Naive thymus-derived CD4-positive, alpha-beta T cell (primary cell): ENCODE results near the gene MDM2. TPM values are rescaled to one million over a fixed set of nuclear protein-coding genes. Genes with fewer than 3 reads are reported as not detected.
"Not testable (repeated sequence)": the region's sequence is repeated elsewhere in the genome, so short reads cannot be mapped to it uniquely, and the experiment has no call there.

Experiments
- ATAC-seq: fragments of 150-1000 bp; cut with Tn5 transposase; 2 replicates; pipeline ENCODE4 v1.10.0; 2021; ENCODE audit warnings: mild to moderate bottlenecking, moderate library complexity
- CTCF ChIA-PET: fragments of 350-600 bp; sonication (Branson Sonifier 250); formaldehyde crosslinking; loops from one replicate; lab custom pipeline; 2021; ENCODE audit warnings: antibody characterized with exemption; lab: Charles Lee
- POLR2A ChIA-PET: fragments of 350-600 bp; sonication (Branson Sonifier 250); formaldehyde crosslinking; loops from one replicate; lab custom pipeline; 2021; ENCODE audit warnings: antibody characterized with exemption, inconsistent platforms; lab: Charles Lee
- DNase-seq, 9 donors: peaks; one replicate each; pipeline versions ENCODE4 v3.0.0 to v3.0.0-alpha.2; 2020 to 2022; ENCODE audit warnings: mixed read lengths in 1 of 9
- H3K27ac ChIP-seq: one replicate; pipeline ENCODE4 v1.7.0; 2013; ENCODE audit warnings: mild to moderate bottlenecking, low read depth, low read length, moderate library complexity
- H3K27me3 ChIP-seq, 2 donors: one replicate each; pipeline ENCODE4 v1.7.0; 2013; ENCODE audit warnings: low read length in 2 of 2, mild to moderate bottlenecking in 2 of 2, moderate library complexity in 2 of 2; ENCODE audit not compliant: control insufficient read depth in 2 of 2, insufficient read depth in 2 of 2
- H3K36me3 ChIP-seq, 3 experiments: 1 replicate in 2 of 3; 2 replicates in 1 of 3; pipeline ENCODE4 v1.7.0; 2013; ENCODE audit warnings: low read length in 3 of 3, mild to moderate bottlenecking in 3 of 3, moderate library complexity in 1 of 3; ENCODE audit not compliant: insufficient read depth in 3 of 3, control insufficient read depth in 2 of 3
- H3K4me1 ChIP-seq, 2 donors: one replicate each; pipeline ENCODE4 v1.7.0; 2013; ENCODE audit warnings: low read length in 2 of 2, mild to moderate bottlenecking in 2 of 2, moderate library complexity in 1 of 2; ENCODE audit not compliant: control insufficient read depth in 2 of 2, insufficient read depth in 2 of 2
- H3K4me3 ChIP-seq: 2 replicates; pipeline ENCODE4 v1.7.0; 2013; ENCODE audit warnings: mild to moderate bottlenecking, low read length
- H3K9me3 ChIP-seq, 3 experiments: 1 replicate in 2 of 3; 2 replicates in 1 of 3; pipeline ENCODE4 v1.7.0; 2013; ENCODE audit warnings: low read length in 3 of 3; ENCODE audit not compliant: control insufficient read depth in 2 of 3
- H3K27ac Mint-ChIP-seq, 9 donors: one replicate each; pipeline ENCODE4 v1.8.0; 2020 to 2022; ENCODE audit warnings: mixed read lengths in 9 of 9, mild to moderate bottlenecking in 8 of 9, moderate library complexity in 5 of 9, inconsistent platforms in 2 of 9
- H3K27me3 Mint-ChIP-seq, 5 donors: one replicate each; pipeline ENCODE4 v1.8.0; 2021 to 2022; ENCODE audit warnings: mixed read lengths in 5 of 5, mild to moderate bottlenecking in 1 of 5
- H3K36me3 Mint-ChIP-seq, 5 donors: one replicate each; pipeline ENCODE4 v1.8.0; 2020 to 2022; ENCODE audit warnings: mixed read lengths in 5 of 5, mild to moderate bottlenecking in 3 of 5, inconsistent platforms in 1 of 5
- H3K4me1 Mint-ChIP-seq, 7 donors: one replicate each; pipeline ENCODE4 v1.8.0; 2020 to 2022; ENCODE audit warnings: mixed read lengths in 7 of 7, mild to moderate bottlenecking in 3 of 7, inconsistent platforms in 1 of 7
- H3K4me3 Mint-ChIP-seq, 10 donors: one replicate each; pipeline ENCODE4 v1.8.0; 2020 to 2022; ENCODE audit warnings: mild to moderate bottlenecking in 10 of 10, mixed read lengths in 10 of 10, moderate library complexity in 6 of 10, inconsistent platforms in 2 of 10
- H3K9me3 Mint-ChIP-seq, 11 donors: one replicate each; pipeline ENCODE4 v1.8.0; 2020 to 2022; ENCODE audit warnings: mixed read lengths in 11 of 11, mild to moderate bottlenecking in 4 of 11, inconsistent platforms in 1 of 11, moderate library complexity in 1 of 11
- intact Hi-C, 2 donors: fragments of 100-400 bp; cut with micrococcal nuclease; formaldehyde crosslinking; loops; one replicate each; pipeline ENCODE4 v1.15.1; 2023
- polyA plus RNA-seq, 2 donors: library from polyadenylated mRNA; unstranded; fragments of 300-500 nt; fragmentation: Illumina TruSeq; gene quantifications; one replicate each; pipeline ENCODE4 v1.2.3, GENCODE V29; 2021
- total RNA-seq, 6 experiments: library from RNA in 5 of 6; stranded (reverse) in 5 of 6; gene quantifications; 1 replicate in 5 of 6; 2 replicates in 1 of 6; pipeline ENCODE4 v1.2.3 and lab custom pipeline; 2021 to 2026

Gene MDM2
- total and polyA plus RNA-seq, 7 experiments from 2014 or later, result 14.5 to 271 (median 79.8) TPM

GRCh38 chr12:68863886-68864454 is 56.0 kb downstream of the MDM2 start:
- POLR2A ChIA-PET, H3K27me3 ChIP-seq, CTCF ChIA-PET, H3K27ac ChIP-seq, H3K4me3 Mint-ChIP-seq, H3K4me1 Mint-ChIP-seq, H3K9me3 ChIP-seq, H3K27me3 Mint-ChIP-seq, H3K36me3 Mint-ChIP-seq, H3K9me3 Mint-ChIP-seq, H3K27ac Mint-ChIP-seq, H3K4me3 ChIP-seq, H3K36me3 ChIP-seq, H3K4me1 ChIP-seq: not testable (repeated sequence)
- intact Hi-C loops, result loop anchor here in 1 of 2 donors (1.0 to 10.0 kb wide), 3 partner anchors 206 to 391 kb away; no protein-coding TSS in a partner anchor
- DNase-seq (peak in 5 of 9 donors; percentile 10 to 30 (median 17)), ATAC-seq (peak; percentile 64)

DNA sequence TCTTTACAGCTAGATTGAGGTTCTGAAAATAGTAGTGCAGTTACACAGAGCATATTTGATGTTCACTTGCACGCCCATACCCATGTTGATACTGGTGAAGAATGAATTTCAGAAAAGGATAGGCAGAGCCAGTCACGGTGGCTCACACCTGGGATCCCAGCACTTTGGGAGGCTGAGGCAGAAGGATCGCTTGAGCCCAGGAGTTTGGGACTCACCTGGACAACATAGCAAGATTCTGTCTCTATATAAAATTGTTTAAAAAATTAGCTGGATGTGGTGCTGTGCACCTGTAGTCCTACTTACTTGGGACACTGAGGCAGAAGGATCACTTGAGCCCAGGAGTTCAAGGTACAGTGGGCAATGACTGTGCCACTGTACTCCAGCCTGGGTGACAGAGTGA is 56.6 kb downstream of the MDM2 start:
- Histone ChIP-seq H3K36me3 (no peaks in the 10 kb centered on the region), H3K9me3 (no peaks in the 10 kb centered on the region), H3K27ac (no peak overlapping the region), H3K4me1 (no peaks in the 10 kb centered on the region), H3K4me3 (no peak overlapping the region), H3K27me3 (no peaks in the 10 kb centered on the region)
- intact Hi-C loops, result loop anchor here in 1 of 2 donors (1.0 to 10.0 kb wide), 3 partner anchors 206 to 390 kb away; no protein-coding TSS in a partner anchor
- no peak overlapping the region for H3K27ac Mint-ChIP-seq
- DNase-seq, result no peak
- no peaks in the 10 kb centered on the region for H3K9me3 Mint-ChIP-seq
- H3K4me3 Mint-ChIP-seq, result no peak overlapping the region
- no peak for ATAC-seq
- ChIA-PET POLR2A (no interaction called here), CTCF (no interaction called here)
- peaks cover 0 to 9% (median 0%) of the 10 kb centered on the region in 7 donors for H3K4me1 Mint-ChIP-seq
- H3K27me3 Mint-ChIP-seq, result peaks cover 0 to 6% (median 0%) of the 10 kb centered on the region in 5 donors
- H3K36me3 Mint-ChIP-seq, result no peaks in the 10 kb centered on the region

GRCh38 chr12:68865399-68866164 is 57.6 kb downstream of the MDM2 start:
- Histone ChIP-seq H3K36me3 (no peaks in the 10 kb centered on the region), H3K4me1 (no peaks in the 10 kb centered on the region), H3K27ac (no peak overlapping the region), H3K4me3 (no peak overlapping the region), H3K27me3 (no peaks in the 10 kb centered on the region), H3K9me3 (no peaks in the 10 kb centered on the region)
- Mint-ChIP-seq H3K27ac (peak overlapping the region in 2 of 9 donors; percentile 3 to 17), H3K4me1 (peaks cover 0 to 9% (median 0%) of the 10 kb centered on the region in 7 donors), H3K36me3 (no peaks in the 10 kb centered on the region), H3K9me3 (no peaks in the 10 kb centered on the region), H3K27me3 (peaks cover 0 to 5% (median 0%) of the 10 kb centered on the region in 5 donors), H3K4me3 (no peak overlapping the region)
- DNase-seq (no peak), ATAC-seq (no peak)
- intact Hi-C loops, result loop anchor here in 1 of 2 donors (10.0 kb wide), 1 partner anchor 389 kb away; no protein-coding TSS in a partner anchor
- CTCF ChIA-PET, result no interaction called here
- POLR2A ChIA-PET, result no interaction called here

- intact Hi-C loops, result loop anchor here in 1 of 2 donors (10.0 kb wide), 1 partner anchor 388 kb away; no protein-coding TSS in a partner anchor
- Histone ChIP-seq H3K4me3 (no peak overlapping the region), H3K36me3 (no peaks in the 10 kb centered on the region), H3K4me1 (no peaks in the 10 kb centered on the region), H3K9me3 (no peaks in the 10 kb centered on the region), H3K27ac (no peak overlapping the region), H3K27me3 (no peaks in the 10 kb centered on the region)
- ChIA-PET CTCF (interaction anchor here (0.8 kb wide), 1 partner anchor 1006 kb away, joined by 3 read pairs; no protein-coding TSS in a partner anchor), POLR2A (no interaction called here)
- Mint-ChIP-seq H3K27me3 (no peaks in the 10 kb centered on the region), H3K36me3 (peaks cover 0 to 4% (median 0%) of the 10 kb centered on the region in 5 donors), H3K4me3 (no peak overlapping the region), H3K9me3 (no peaks in the 10 kb centered on the region), H3K4me1 (peaks cover 0 to 16% (median 0%) of the 10 kb centered on the region in 7 donors), H3K27ac (no peak overlapping the region)
- no peak for ATAC-seq
- no peak for DNase-seq
These were observed 59.0 kb downstream of the MDM2 start for GRCh38 chr12:68866950-68867349.

- intact Hi-C loops, result loop anchor here in 1 of 2 donors (10.0 kb wide), 1 partner anchor 387 kb away; no protein-coding TSS in a partner anchor
- Histone ChIP-seq H3K27ac (no peak overlapping the region), H3K27me3 (no peaks in the 10 kb centered on the region), H3K4me3 (no peak overlapping the region), H3K4me1 (no peaks in the 10 kb centered on the region), H3K9me3 (no peaks in the 10 kb centered on the region), H3K36me3 (no peaks in the 10 kb centered on the region)
- no peak overlapping the region for H3K4me3 Mint-ChIP-seq
- no peak for DNase-seq
- H3K36me3 Mint-ChIP-seq, result peaks cover 0 to 4% (median 0%) of the 10 kb centered on the region in 5 donors
- POLR2A ChIA-PET, result no interaction called here
- no peaks in the 10 kb centered on the region for H3K9me3 Mint-ChIP-seq
- peaks cover 0 to 16% (median 0%) of the 10 kb centered on the region in 7 donors for H3K4me1 Mint-ChIP-seq
- no peaks in the 10 kb centered on the region for H3K27me3 Mint-ChIP-seq
- CTCF ChIA-PET, result no interaction called here
- H3K27ac Mint-ChIP-seq, result no peak overlapping the region
- ATAC-seq, result no peak
These were observed 59.6 kb downstream of the MDM2 start for GRCh38 chr12:68867606-68868005.

DNA sequence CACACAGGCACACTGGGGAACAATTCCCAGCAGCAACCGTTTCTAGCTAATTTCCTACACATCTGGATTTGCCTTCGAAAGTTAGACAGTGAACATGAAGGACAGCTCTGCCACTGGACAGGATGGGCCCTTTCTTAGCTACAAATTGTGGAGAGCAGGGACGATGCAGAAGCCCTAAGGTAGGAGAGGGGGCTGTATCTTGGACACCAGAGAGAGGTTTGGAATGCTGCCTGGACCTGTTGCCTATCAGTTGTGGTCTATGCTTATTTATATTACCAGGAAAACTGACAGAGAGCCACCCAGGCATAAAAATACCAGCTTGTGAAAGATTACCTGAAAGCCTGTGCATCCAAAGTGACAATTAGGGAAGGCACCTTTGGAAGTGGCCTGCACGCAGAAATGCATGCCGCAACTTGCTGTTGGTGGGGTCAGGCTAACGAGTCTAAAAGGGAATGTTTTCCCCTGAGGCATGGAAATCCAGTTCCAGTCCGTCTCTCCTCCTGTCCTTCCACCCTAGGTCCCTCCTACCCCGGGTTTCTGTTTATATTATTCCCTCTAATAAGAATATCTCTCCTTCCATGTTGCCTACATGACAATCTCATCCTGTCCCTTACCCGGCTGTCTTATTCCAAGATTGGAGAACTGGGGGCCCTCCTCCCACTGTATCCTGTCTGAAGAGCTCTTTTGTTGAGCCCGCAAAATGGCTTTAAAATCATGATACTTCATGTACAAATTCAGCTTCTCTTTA is 60.2 kb downstream of the MDM2 start:
- DNase-seq (no peak), ATAC-seq (no peak)
- H3K9me3 ChIP-seq, result no peaks in the 10 kb centered on the region
- Mint-ChIP-seq H3K27ac (no peak overlapping the region), H3K36me3 (peaks cover 0 to 4% (median 0%) of the 10 kb centered on the region in 5 donors), H3K9me3 (no peaks in the 10 kb centered on the region), H3K4me3 (no peak overlapping the region), H3K27me3 (no peaks in the 10 kb centered on the region), H3K4me1 (peaks cover 0 to 16% (median 0%) of the 10 kb centered on the region in 7 donors)
- no peak overlapping the region for H3K4me3 ChIP-seq
- no peaks in the 10 kb centered on the region for H3K4me1 ChIP-seq
- CTCF ChIA-PET, result no interaction called here
- no peaks in the 10 kb centered on the region for H3K27me3 ChIP-seq
- POLR2A ChIA-PET, result no interaction called here
- intact Hi-C loops, result loop anchor here in 1 of 2 donors (10.0 kb wide), 1 partner anchor 387 kb away; no protein-coding TSS in a partner anchor
- no peak overlapping the region for H3K27ac ChIP-seq
- H3K36me3 ChIP-seq, result no peaks in the 10 kb centered on the region
